ENCODE results near the gene MAJIN. TPM values are rescaled to one million over a fixed set of nuclear protein-coding genes. Genes with fewer than 3 reads are reported as not detected.

MAJIN gene
- total and polyA plus RNA-seq, 2 experiments from 2014 or later, result not detected

DNA sequence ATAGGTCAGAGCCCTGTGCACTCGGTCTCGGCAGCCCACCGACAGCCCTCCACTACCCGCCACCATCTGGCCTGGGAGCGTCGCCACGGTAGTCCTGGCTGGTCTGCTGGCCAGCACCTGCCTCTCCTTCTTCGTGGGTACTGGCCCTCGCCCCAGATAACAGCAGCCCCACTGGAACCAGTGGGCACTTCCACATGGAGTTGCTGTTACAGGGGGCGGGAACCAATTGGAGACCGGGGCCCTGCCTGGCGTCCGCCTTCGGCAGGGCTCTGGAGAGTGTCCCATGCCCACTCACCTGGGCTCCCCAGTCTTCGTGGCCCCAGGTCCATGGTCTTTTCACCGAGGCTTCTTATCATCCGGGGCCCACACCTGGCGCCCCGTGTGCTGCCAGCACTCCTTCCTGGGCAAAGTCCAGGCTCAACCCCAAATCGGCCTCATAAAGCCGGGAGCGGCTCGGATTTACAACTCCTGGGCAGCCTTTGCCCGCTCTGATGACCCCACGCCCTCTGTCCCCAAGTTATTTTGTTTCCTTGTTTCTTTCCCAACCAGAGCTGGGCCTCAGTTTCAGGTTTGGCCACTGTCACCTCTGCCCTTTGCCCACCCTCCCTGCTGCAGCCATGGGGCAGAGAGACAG is 80.6 kb downstream of the MAJIN start:
- no peak for ATAC-seq
- Mint-ChIP-seq H3K27ac (no peak overlapping the region), H3K36me3 (ENCODE audit: low read depth) (no peaks in the 10 kb centered on the region; the same call in 2 of the 3 replicates), H3K27me3 (ENCODE audit: insufficient read depth, low read depth, poor library complexity) (peaks cover 10% of the 10 kb centered on the region), H3K9me3 (no peaks in the 10 kb centered on the region), H3K4me3 (no peak overlapping the region), H3K4me1 (peaks cover 20% of the 10 kb centered on the region)
- Histone ChIP-seq H3K9me2 (ENCODE audit: insufficient read depth) (no peaks in the 10 kb centered on the region), H3K4me2 (no peak overlapping the region), H3K4me3 (no peak overlapping the region), H3K4me1 (ENCODE audit: insufficient read depth) (peaks cover 16% of the 10 kb centered on the region; the same call in 1 of the 2 replicates), H3F3A (replicated peaks; ENCODE audit: low read depth) (0 out of 2 replicates have a peak, but pooled peaks cover 2% of the 10 kb centered on the region), H3K79me2 (replicated peaks; ENCODE audit: insufficient read depth) (no peaks in the 10 kb centered on the region), H2AFZ (no peak overlapping the region), H3K36me3 (ENCODE audit: insufficient read depth) (no peaks in the 10 kb centered on the region), H3K27ac (ENCODE audit: low read depth) (no peak overlapping the region), H4K20me1 (replicated peaks; ENCODE audit: insufficient read depth) (no peaks in the 10 kb centered on the region), H3K27me3 (ENCODE audit: insufficient read depth) (no peaks in the 10 kb centered on the region)
- DNase-seq (ENCODE audit: low spot score), result no peak
- TF ChIP-seq, protein P1, sequence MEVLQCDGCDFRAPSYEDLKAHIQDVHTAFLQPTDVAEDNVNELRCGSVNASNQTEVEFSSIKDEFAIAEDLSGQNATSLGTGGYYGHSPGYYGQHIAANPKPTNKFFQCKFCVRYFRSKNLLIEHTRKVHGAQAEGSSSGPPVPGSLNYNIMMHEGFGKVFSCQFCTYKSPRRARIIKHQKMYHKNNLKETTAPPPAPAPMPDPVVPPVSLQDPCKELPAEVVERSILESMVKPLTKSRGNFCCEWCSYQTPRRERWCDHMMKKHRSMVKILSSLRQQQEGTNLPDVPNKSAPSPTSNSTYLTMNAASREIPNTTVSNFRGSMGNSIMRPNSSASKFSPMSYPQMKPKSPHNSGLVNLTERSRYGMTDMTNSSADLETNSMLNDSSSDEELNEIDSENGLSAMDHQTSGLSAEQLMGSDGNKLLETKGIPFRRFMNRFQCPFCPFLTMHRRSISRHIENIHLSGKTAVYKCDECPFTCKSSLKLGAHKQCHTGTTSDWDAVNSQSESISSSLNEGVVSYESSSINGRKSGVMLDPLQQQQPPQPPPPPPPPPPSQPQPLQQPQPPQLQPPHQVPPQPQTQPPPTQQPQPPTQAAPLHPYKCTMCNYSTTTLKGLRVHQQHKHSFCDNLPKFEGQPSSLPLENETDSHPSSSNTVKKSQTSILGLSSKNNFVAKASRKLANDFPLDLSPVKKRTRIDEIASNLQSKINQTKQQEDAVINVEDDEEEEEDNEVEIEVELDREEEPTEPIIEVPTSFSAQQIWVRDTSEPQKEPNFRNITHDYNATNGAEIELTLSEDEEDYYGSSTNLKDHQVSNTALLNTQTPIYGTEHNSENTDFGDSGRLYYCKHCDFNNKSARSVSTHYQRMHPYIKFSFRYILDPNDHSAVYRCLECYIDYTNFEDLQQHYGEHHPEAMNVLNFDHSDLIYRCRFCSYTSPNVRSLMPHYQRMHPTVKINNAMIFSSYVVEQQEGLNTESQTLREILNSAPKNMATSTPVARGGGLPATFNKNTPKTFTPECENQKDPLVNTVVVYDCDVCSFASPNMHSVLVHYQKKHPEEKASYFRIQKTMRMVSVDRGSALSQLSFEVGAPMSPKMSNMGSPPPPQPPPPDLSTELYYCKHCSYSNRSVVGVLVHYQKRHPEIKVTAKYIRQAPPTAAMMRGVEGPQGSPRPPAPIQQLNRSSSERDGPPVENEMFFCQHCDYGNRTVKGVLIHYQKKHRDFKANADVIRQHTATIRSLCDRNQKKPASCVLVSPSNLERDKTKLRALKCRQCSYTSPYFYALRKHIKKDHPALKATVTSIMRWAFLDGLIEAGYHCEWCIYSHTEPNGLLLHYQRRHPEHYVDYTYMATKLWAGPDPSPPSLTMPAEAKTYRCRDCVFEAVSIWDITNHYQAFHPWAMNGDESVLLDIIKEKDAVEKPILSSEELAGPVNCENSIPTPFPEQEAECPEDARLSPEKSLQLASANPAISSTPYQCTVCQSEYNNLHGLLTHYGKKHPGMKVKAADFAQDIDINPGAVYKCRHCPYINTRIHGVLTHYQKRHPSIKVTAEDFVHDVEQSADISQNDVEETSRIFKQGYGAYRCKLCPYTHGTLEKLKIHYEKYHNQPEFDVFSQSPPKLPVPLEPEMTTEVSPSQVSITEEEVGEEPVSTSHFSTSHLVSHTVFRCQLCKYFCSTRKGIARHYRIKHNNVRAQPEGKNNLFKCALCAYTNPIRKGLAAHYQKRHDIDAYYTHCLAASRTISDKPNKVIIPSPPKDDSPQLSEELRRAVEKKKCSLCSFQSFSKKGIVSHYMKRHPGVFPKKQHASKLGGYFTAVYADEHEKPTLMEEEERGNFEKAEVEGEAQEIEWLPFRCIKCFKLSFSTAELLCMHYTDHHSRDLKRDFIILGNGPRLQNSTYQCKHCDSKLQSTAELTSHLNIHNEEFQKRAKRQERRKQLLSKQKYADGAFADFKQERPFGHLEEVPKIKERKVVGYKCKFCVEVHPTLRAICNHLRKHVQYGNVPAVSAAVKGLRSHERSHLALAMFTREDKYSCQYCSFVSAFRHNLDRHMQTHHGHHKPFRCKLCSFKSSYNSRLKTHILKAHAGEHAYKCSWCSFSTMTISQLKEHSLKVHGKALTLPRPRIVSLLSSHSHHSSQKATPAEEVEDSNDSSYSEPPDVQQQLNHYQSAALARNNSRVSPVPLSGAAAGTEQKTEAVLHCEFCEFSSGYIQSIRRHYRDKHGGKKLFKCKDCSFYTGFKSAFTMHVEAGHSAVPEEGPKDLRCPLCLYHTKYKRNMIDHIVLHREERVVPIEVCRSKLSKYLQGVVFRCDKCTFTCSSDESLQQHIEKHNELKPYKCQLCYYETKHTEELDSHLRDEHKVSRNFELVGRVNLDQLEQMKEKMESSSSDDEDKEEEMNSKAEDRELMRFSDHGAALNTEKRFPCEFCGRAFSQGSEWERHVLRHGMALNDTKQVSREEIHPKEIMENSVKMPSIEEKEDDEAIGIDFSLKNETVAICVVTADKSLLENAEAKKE (CRISPR knock-in tag; IDR thresholded peaks at IDR 0.05), result no peak
- TF ChIP-seq, protein P2, sequence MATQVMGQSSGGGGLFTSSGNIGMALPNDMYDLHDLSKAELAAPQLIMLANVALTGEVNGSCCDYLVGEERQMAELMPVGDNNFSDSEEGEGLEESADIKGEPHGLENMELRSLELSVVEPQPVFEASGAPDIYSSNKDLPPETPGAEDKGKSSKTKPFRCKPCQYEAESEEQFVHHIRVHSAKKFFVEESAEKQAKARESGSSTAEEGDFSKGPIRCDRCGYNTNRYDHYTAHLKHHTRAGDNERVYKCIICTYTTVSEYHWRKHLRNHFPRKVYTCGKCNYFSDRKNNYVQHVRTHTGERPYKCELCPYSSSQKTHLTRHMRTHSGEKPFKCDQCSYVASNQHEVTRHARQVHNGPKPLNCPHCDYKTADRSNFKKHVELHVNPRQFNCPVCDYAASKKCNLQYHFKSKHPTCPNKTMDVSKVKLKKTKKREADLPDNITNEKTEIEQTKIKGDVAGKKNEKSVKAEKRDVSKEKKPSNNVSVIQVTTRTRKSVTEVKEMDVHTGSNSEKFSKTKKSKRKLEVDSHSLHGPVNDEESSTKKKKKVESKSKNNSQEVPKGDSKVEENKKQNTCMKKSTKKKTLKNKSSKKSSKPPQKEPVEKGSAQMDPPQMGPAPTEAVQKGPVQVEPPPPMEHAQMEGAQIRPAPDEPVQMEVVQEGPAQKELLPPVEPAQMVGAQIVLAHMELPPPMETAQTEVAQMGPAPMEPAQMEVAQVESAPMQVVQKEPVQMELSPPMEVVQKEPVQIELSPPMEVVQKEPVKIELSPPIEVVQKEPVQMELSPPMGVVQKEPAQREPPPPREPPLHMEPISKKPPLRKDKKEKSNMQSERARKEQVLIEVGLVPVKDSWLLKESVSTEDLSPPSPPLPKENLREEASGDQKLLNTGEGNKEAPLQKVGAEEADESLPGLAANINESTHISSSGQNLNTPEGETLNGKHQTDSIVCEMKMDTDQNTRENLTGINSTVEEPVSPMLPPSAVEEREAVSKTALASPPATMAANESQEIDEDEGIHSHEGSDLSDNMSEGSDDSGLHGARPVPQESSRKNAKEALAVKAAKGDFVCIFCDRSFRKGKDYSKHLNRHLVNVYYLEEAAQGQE (IDR thresholded peaks at IDR 0.05; ENCODE audit: unreplicated experiment), result no peak
- TF ChIP-seq JUNB (IDR thresholded peaks at IDR 0.05; ENCODE audit: unreplicated experiment), result no peak
- TF ChIP-seq, protein P3, sequence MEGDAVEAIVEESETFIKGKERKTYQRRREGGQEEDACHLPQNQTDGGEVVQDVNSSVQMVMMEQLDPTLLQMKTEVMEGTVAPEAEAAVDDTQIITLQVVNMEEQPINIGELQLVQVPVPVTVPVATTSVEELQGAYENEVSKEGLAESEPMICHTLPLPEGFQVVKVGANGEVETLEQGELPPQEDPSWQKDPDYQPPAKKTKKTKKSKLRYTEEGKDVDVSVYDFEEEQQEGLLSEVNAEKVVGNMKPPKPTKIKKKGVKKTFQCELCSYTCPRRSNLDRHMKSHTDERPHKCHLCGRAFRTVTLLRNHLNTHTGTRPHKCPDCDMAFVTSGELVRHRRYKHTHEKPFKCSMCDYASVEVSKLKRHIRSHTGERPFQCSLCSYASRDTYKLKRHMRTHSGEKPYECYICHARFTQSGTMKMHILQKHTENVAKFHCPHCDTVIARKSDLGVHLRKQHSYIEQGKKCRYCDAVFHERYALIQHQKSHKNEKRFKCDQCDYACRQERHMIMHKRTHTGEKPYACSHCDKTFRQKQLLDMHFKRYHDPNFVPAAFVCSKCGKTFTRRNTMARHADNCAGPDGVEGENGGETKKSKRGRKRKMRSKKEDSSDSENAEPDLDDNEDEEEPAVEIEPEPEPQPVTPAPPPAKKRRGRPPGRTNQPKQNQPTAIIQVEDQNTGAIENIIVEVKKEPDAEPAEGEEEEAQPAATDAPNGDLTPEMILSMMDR (conservative IDR thresholded peaks at IDR 0.05; ENCODE audit: low read depth in 2 of 2), result no peak
- TF ChIP-seq, protein P4, sequence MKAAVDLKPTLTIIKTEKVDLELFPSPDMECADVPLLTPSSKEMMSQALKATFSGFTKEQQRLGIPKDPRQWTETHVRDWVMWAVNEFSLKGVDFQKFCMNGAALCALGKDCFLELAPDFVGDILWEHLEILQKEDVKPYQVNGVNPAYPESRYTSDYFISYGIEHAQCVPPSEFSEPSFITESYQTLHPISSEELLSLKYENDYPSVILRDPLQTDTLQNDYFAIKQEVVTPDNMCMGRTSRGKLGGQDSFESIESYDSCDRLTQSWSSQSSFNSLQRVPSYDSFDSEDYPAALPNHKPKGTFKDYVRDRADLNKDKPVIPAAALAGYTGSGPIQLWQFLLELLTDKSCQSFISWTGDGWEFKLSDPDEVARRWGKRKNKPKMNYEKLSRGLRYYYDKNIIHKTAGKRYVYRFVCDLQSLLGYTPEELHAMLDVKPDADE (IDR thresholded peaks at IDR 0.05), result no peak
- no peak for TF ChIP-seq EZH2phosphoT487 (IDR thresholded peaks at IDR 0.05; ENCODE audit: unreplicated experiment)
- TF ChIP-seq POLR2AphosphoS5 (IDR thresholded peaks at IDR 0.05; ENCODE audit: low read depth), result no peak
- no peak for TF ChIP-seq ZNF114 (CRISPR knock-in tag; IDR thresholded peaks at IDR 0.05)
- TF ChIP-seq EZH2 (IDR thresholded peaks at IDR 0.05; ENCODE audit: low read depth, unreplicated experiment), result no peak
